Stimulated activated CD4-positive, alpha-beta T cell treated with anti-CD3 and anti-CD28 coated beads, Interleukin-2, amount 100 ng/mL, for 48 hours (primary cell): ENCODE data around the gene POGZ.

ENCODE experiments used
- DNase-seq, 2 donors: peaks; one replicate each; pipeline ENCODE4 v3.0.0-alpha.2; 2020

The POGZ gene

DNA sequence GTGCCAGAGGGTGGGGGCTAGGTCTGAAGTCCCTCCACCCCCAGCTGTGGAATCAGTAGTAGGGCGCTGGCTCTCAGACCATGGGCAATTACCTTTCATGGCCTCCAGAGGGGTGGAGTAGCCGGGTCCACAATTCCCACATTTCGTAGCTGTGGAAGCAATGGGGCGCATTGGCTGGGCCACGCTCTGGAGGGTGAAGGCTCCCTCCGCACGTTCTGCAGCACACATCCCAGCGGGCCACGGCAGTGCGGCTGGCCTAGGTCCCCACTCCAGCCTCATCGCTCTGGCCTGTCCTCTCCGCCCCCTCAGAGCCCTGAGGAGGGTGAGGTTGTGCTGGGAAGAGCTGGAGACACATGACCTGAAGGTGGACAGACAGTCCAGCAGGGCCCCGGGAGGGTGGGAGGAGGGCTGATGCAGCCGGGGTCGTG lies 89.7 kb downstream of the POGZ start:
- no peak for DNase-seq

DNA sequence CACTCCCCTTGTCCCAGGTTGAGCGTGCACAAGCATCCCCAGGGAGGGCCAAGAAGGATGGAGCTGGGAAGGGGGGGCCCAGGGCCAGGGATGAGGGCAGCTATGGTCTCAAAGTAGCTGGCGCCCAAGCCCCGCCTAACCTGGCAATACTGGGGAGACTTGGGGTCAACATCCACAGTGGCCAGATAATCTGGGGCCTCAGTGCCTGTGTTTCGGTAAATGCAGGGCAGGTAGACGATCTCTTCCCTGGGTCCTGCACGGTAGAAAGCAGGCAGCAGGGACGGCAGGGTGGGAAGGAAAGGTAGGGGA lies 90.0 kb downstream of the POGZ start:
- DNase-seq = no peak

DNA sequence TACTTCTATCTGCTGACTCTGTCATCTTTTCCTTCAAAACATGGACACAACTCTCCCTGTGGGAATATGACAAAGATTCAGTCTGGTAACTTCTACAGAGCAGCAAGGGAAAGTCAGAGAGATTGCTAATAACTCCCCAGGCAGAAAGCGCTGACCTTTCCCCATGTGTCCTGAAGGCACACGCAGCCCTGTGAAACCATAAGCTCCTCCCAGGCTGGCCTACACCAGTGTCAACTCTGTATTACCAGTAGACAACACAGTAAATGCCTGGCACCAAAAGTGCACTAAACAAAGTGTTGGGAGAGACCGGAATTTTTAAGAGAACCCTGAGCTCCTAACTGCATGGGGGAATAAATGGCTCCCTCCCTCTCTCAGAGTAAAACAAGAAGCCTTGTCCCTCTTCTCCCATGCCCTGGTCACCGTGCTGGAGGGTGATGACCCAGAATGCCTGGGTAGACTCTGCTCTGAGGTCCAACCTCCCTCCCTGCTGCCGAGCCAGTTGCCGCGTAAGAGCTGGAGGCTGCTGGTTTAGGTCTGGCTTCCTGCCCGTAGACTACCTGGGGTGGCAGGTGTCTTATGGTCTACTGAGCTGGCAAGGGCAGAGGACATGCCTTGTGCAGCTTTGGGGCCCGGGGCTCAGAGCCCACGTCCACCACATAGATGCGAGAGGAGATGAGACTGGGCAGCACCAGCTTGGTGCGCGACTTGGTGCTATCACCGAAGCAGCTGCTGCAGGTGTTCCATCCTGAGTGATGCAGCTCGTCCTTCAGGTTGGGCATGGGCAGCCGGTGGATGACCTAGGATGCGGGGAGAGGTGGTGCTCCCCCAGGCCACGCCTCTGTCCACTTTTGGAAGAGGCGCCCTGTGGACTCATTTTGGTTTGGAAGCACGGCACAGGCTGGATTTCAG lies 90.6 kb downstream of the POGZ start:
- DNase-seq = no peak

DNA sequence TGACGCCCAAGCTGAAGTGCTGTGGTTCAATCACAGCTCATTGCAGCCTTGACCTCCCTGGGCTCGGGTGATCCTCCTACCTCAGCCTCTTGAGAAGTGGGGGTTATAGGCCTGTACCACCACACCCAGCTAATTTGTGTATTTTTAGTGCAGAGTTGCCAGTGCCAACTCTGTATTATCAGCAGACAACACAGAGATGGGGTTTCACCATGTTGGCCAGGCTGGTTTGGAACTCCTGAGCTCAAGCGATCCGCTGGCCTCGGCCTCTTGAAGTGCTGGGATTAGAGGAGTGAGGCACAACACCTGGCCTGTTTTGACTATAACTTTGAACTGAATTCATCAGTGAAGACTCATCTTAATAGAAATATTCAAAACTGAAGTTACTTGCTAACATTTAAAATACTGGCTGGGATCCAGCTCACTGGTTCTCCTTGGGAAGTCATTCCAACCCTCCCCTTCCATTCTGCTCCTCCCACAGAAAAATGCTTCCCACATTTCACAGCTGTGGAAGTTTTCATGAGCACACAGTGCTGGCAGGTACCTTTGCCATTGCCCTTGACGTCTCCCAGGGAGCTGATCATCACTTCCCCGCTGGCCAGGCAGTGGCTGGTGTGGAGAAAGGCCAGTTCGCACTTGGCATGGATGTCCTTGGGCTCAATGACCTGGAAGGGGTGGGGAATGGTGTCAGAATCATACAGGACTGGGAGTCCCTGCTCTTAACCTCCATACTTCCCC lies 91.5 kb downstream of the POGZ start:
- DNase-seq = no peak

GRCh38 chr1:151364996-151365395 lies 94.3 kb downstream of the POGZ start:
- no peak for DNase-seq

GRCh38 chr1:151362308-151363155 lies 96.8 kb downstream of the POGZ start:
- DNase-seq = no peak

DNA sequence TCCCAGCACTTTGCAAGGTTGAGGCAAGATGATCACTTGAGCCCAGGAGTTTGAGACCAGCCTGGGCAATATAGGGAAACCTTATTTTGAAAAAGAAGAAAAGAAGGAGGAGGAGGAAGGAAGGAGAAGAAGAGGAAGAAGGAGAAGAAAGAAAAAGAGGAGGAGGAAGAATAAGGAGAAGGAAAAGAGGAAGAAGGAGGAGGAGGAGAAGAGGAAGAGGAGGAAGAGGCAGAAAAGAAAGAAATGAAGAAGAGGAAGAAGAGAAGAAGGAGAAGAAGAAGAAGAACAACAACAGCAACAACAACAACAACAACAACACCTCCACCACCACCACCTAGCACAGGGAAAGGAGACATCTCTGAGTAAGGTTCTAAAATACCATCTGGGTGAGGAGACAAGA lies 97.4 kb downstream of the POGZ start:
- no peak for DNase-seq

- no peak for DNase-seq
Measured at GRCh38 chr1:151356696-151357095, 102.6 kb downstream of the POGZ start.
